ENCODE results near the gene TRIM8. TPM values are rescaled to one million over a fixed set of nuclear protein-coding genes. Genes with fewer than 3 reads are reported as not detected.
A peak's percentile ranks its signal among the peaks of the same experiment; 100 is the strongest.

TRIM8 gene
- total RNA-seq, 2 experiments from 2014 or later, result 80.9 to 81.6 TPM

- no peak for TF ChIP-seq CTCF (IDR thresholded peaks at IDR 0.05)
- Histone ChIP-seq H3K27me3 (ENCODE audit: control insufficient read depth in 1 of 2, insufficient read depth in 2 of 2, low read length in 2 of 2) (no peaks in the 10 kb centered on the region), H3K4me1 (ENCODE audit: insufficient read depth, low read length) (peaks cover 76% of the 10 kb centered on the region), H3K36me3 (ENCODE audit: insufficient read depth, low read length) (peaks cover 9% of the 10 kb centered on the region), H3K27ac (ENCODE audit: low read depth in 1 of 2, low read length in 2 of 2) (peak overlapping the region; percentile 83 to 93), H3K9me3 (ENCODE audit: control insufficient read depth in 1 of 2, insufficient read depth in 1 of 2, low read length in 2 of 2) (no peaks in the 10 kb centered on the region), H3K4me3 (ENCODE audit: low read length) (peak overlapping the region; percentile 96)
- intact Hi-C loops (cut with DNase I, micrococcal nuclease), result loop anchor here (2.0 to 10.0 kb wide), 3 partner anchors 35 to 253 kb away; partner anchors contain the start of gene NFKB2 (in 1 of the 2)
- H3K4me1 Mint-ChIP-seq (ENCODE audit: low read depth), result peaks cover 74% of the 10 kb centered on the region
- DNase-seq (no peak), ATAC-seq (ENCODE audit: poor library complexity) (no peak)
- no peaks in the 10 kb centered on the region for H3K9me3 Mint-ChIP-seq
- POLR2A ChIA-PET, result interaction anchor here (0.9 to 7.0 kb wide), 6 partner anchors 12 to 143 kb away, joined by 3 to 134 read pairs (median 62); partner anchors contain the start of genes ARL3, SFXN2 and WBP1L
- H3K27ac Mint-ChIP-seq, result peak overlapping the region; percentile 97
- CTCF ChIA-PET, result interaction anchor here (1.0 kb wide), 1 partner anchor 36 kb away, joined by 5 read pairs; no protein-coding TSS in a partner anchor
- H3K4me3 Mint-ChIP-seq, result peak overlapping the region; percentile 97
- H3K36me3 Mint-ChIP-seq (ENCODE audit: low read depth), result peaks cover 44% of the 10 kb centered on the region
- no peaks in the 10 kb centered on the region for H3K27me3 Mint-ChIP-seq
Measured at GRCh38 chr10:102647443-102648268, 3.4 kb downstream of the TRIM8 start.

GRCh38 chr10:102648269-102648888 is 4.1 kb downstream of the TRIM8 start:
- peak overlapping the region; percentile 97 for H3K27ac Mint-ChIP-seq
- Histone ChIP-seq H3K9me3 (ENCODE audit: control insufficient read depth in 1 of 2, insufficient read depth in 1 of 2, low read length in 2 of 2) (no peaks in the 10 kb centered on the region), H3K4me1 (ENCODE audit: insufficient read depth, low read length) (peaks cover 84% of the 10 kb centered on the region), H3K27ac (ENCODE audit: low read depth in 1 of 2, low read length in 2 of 2) (peak overlapping the region; percentile 29 to 93), H3K36me3 (ENCODE audit: insufficient read depth, low read length) (peaks cover 15% of the 10 kb centered on the region), H3K27me3 (ENCODE audit: control insufficient read depth in 1 of 2, insufficient read depth in 2 of 2, low read length in 2 of 2) (no peaks in the 10 kb centered on the region), H3K4me3 (ENCODE audit: low read length) (peak overlapping the region; percentile 34)
- ChIA-PET POLR2A (interaction anchor here (0.9 to 7.0 kb wide), 4 partner anchors 12 to 143 kb away, joined by 3 to 134 read pairs (median 62); partner anchors contain the start of gene WBP1L), CTCF (no interaction called here)
- TF ChIP-seq CTCF (IDR thresholded peaks at IDR 0.05), result no peak
- peak overlapping the region; percentile 97 for H3K4me3 Mint-ChIP-seq
- intact Hi-C loops (cut with DNase I, micrococcal nuclease), result loop anchor here in 1 of 2 experiments (10.0 kb wide), 1 partner anchor 254 kb away; the partner anchor contains the start of gene NFKB2
- H3K4me1 Mint-ChIP-seq (ENCODE audit: low read depth), result peaks cover 81% of the 10 kb centered on the region
- DNase-seq (no peak), ATAC-seq (ENCODE audit: poor library complexity) (no peak)
- H3K9me3 Mint-ChIP-seq, result no peaks in the 10 kb centered on the region
- no peaks in the 10 kb centered on the region for H3K27me3 Mint-ChIP-seq
- peaks cover 48% of the 10 kb centered on the region for H3K36me3 Mint-ChIP-seq (ENCODE audit: low read depth)

Measured in CD4-positive, alpha-beta T cell (primary cell).